HepG2 (cell line): ENCODE data around the gene DHCR7.

Source experiments
- ADNP ChIP-seq: sonication (generic); formaldehyde crosslinking; IDR thresholded peaks from 2 replicates; pipeline ENCODE4 v1.4.0; 2020; ENCODE audit warnings: missing genetic modification reagents
- CAMTA2 ChIP-seq: sonication (generic); formaldehyde crosslinking; IDR thresholded peaks from 2 replicates; pipeline ENCODE4 v1.4.0; 2020; ENCODE audit warnings: mild to moderate bottlenecking, missing genetic modification reagents, borderline replicate concordance
- CTCF ChIP-seq: sonication (generic); formaldehyde crosslinking; IDR thresholded peaks from 2 replicates; pipeline ENCODE4 v1.5.0; 2020; ENCODE audit warnings: mild to moderate bottlenecking, missing genetic modification reagents, moderate library complexity
- ELF4 ChIP-seq: sonication (generic); formaldehyde crosslinking; IDR thresholded peaks from 2 replicates; pipeline ENCODE4 v1.5.0; 2020; ENCODE audit warnings: missing genetic modification reagents, mild to moderate bottlenecking, moderate library complexity, borderline replicate concordance
- FOSL1 ChIP-seq: sonication (generic); formaldehyde crosslinking; IDR thresholded peaks from 2 replicates; pipeline ENCODE4 v1.9.0; 2021; ENCODE audit warnings: missing genetic modification reagents, borderline replicate concordance
- POLR2AphosphoS2 ChIP-seq: IDR thresholded peaks from 2 replicates; pipeline ENCODE4 v1.6.1; 2011; ENCODE audit warnings: low read depth, low read length, improper control_type of control experiment
- POLR2AphosphoS5 ChIP-seq: IDR thresholded peaks from 2 replicates; pipeline ENCODE4 v1.6.1; 2012; ENCODE audit warnings: low read depth, low read length
- TCF12 ChIP-seq, 2 experiments: fragments of 450-650 bp in 1 of 2; sonication (generic) in 1 of 2; formaldehyde crosslinking in 1 of 2; IDR thresholded peaks; 2 replicates each; pipeline versions ENCODE4 v1.6.1 to v1.8.0; 2017 to 2022; ENCODE audit warnings: antibody characterized with exemption in 1 of 2, mild to moderate bottlenecking in 1 of 2, missing genetic modification reagents in 1 of 2, moderate library complexity in 1 of 2
- ZFP1 ChIP-seq: IDR thresholded peaks from 2 replicates; pipeline ENCODE4 v1.6.1; 2016
- ZNF34 ChIP-seq: sonication (generic); formaldehyde crosslinking; IDR thresholded peaks from 2 replicates; pipeline ENCODE4 v1.4.0; 2020; ENCODE audit warnings: mild to moderate bottlenecking, missing genetic modification reagents, borderline replicate concordance
- ZNF609 ChIP-seq: sonication (generic); formaldehyde crosslinking; IDR thresholded peaks from 2 replicates; pipeline ENCODE4 v1.4.0; 2020; ENCODE audit warnings: mild to moderate bottlenecking, missing genetic modification reagents, borderline replicate concordance
- ZNF773 ChIP-seq: sonication (generic); formaldehyde crosslinking; IDR thresholded peaks from 2 replicates; pipeline ENCODE4 v1.4.0; 2020; ENCODE audit warnings: missing genetic modification reagents, borderline replicate concordance

- TF ChIP-seq ZNF609 (CRISPR knock-in tag): no peak
- no peak for TF ChIP-seq POLR2AphosphoS5
- TF ChIP-seq FOSL1: no peak
- no peak for TF ChIP-seq ELF4
- no peak for TF ChIP-seq ZNF773 (CRISPR knock-in tag)
- TF ChIP-seq ZFP1 (CRISPR knock-in tag): no peak
- TF ChIP-seq CTCF (CRISPR knock-in tag): no peak
- no peak for TF ChIP-seq ZNF34 (CRISPR knock-in tag)
- TF ChIP-seq TCF12 (IDR thresholded peaks at IDR 0.05): no peak
- TF ChIP-seq TCF12 (CRISPR knock-in tag; IDR thresholded peaks at IDR 0.05): no peak
- TF ChIP-seq CAMTA2: no peak
- TF ChIP-seq POLR2AphosphoS2: no peak
- no peak for TF ChIP-seq ADNP (CRISPR knock-in tag)
Measured at GRCh38 chr11:71450939-71451338, 2.7 kb upstream of the DHCR7 start.
